ENCODE results near the gene FLYWCH2.

Gene FLYWCH2, protein sequence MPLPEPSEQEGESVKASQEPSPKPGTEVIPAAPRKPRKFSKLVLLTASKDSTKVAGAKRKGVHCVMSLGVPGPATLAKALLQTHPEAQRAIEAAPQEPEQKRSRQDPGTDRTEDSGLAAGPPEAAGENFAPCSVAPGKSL

DNA sequence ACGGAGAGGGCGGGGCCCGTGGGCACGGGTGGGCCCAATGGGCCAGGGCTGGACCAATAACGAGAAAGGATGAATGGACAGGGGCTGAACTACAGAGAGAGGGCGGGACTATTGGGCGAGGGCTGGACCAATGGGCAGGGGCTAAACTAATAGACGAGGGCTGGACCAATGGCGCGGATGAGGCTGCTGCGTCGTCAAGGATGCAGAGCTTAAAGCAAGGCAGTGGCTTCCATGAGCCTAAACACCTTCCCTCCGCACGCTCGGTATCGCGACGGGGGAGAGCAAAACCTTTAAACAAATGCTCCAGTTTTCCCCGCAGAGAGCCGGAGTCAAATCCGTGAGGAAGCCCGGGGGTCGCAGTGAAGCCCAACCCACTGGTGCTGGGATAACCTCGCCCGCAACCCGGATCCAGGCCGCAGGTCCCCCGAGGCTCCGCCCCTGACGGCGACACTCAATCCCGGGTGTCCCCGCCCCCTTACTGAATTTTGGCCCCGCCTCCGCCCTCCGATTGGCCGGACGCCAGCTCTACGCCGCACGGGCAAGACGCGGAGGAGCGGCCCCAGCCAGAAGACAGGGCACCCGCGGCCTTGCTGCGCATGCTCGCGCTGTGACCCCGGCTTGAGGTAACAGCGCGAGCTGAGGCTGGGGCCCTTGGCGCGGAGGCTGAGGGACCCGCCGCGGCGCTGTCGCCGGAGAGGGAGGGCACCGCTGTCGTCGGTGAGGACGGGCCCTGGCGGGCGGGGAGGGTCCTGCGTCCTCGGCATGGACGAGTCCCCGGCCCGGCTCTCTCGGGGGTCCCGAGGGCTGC is at the start of gene FLYWCH2:
FLYWCH2 (plus strand) TSS at position 566 of the 808 bp plus-strand sequence. CDS start 13,235 bp downstream, outside the sequence.
- DNase-seq (ENCODE audit: low spot score) = peak; percentile 98

GRCh38 chr16:2833776-2834175 is 49.2 kb upstream of the FLYWCH2 start:
- no peak for DNase-seq (ENCODE audit: low spot score)

DNA sequence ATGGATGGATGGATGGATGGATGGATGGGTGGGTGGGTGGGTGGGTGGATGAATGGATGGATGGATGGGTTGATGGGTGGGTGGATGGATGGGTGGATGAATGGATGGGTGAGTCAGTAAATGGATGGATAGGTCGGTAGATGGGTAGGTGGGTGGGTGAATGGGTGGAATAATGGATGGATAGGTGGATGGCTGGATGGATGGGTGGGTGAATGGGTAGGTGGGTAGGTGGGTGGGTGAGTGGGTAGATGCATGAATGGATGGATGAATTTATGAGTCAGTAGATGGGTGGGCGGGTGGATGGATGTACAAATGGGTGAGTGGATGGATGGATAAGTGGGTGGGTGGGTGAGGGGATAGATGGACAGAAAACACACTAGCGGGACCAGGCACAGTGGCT is 48.0 kb upstream of the FLYWCH2 start:
- no peak for DNase-seq (ENCODE audit: low spot score)

GRCh38 chr16:2835638-2836493 is 47.1 kb upstream of the FLYWCH2 start:
- peak; percentile 92 for DNase-seq (ENCODE audit: low spot score)

DNA sequence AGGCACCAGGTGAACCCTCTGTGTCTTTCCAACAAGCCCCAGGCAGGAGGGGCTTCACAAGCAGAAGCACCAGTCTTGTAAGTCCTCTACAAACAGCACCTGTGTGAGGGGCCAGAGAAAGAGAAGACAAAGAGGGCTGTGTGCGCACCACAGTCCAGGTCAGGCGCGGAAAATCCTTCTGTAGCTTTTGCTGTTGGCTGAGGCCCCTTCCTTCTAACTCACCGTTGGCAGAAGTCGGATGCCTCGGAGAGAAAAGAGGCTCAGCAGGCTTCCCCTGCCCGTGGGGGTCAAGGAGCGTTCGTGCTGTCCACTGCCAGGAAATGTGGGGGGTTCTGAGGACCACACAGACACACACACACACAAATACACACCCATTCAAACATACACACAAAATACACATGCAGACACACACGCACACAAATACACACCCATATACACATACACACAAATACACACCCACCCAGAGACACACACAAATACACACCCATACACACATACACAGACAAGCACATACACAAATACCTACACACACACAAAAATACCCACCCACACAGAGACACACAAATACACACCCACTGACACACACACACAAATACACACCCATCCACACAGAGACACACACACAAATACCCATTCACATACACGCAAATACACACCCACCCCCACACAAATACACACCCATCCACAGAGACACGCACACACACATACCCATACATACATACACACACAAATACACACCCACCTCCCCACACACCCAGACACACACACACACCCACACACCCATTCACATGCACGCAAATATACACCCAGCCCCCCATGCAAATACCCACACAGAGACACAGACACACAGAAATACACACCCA is 46.1 kb upstream of the FLYWCH2 start:
- DNase-seq (ENCODE audit: low spot score) = no peak

DNA sequence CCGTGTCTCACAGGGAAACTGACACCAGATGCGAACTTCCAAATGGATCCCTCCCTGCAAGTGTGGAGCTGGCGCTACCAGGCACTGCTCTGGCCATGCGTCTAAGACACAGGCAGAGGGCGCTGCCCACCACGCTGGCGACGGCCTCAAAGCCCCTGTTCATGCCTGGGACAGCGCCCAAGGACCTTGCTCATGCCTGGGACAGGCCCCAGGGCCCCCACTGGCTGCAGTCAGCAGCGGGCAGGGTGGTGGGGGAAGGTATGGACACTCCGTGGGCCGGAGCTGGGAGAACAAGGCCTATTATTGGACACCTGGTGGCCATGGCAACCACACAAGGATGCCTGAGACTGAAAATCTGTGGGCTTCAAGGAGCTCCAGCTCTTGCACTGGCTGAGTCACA is 44.1 kb upstream of the FLYWCH2 start:
- DNase-seq (ENCODE audit: low spot score) = peak; percentile 91

- no peak for DNase-seq (ENCODE audit: low spot score)
Observed at GRCh38 chr16:2839650-2840450, 43.2 kb upstream of the FLYWCH2 start.

DNA sequence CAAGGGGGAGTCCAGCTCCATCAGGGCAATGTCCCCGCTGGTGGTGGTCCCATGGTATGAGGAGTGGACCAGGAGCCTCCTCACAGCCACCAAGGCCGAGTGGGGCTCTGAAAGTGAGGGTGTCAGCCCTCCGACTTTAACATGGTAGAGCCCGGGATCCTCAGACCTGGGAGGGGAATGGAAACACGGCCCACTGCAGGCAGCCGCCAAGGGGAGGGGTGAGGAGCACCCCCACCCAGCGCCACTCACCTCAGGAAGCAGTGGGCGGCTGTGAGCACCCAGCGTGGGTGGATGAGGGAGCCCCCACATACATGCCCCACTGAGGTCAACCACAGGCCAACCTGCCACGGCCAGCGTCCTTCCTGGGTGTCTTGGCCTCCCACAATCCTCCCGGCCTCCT is 42.1 kb upstream of the FLYWCH2 start:
- DNase-seq (ENCODE audit: low spot score) = no peak

DNA sequence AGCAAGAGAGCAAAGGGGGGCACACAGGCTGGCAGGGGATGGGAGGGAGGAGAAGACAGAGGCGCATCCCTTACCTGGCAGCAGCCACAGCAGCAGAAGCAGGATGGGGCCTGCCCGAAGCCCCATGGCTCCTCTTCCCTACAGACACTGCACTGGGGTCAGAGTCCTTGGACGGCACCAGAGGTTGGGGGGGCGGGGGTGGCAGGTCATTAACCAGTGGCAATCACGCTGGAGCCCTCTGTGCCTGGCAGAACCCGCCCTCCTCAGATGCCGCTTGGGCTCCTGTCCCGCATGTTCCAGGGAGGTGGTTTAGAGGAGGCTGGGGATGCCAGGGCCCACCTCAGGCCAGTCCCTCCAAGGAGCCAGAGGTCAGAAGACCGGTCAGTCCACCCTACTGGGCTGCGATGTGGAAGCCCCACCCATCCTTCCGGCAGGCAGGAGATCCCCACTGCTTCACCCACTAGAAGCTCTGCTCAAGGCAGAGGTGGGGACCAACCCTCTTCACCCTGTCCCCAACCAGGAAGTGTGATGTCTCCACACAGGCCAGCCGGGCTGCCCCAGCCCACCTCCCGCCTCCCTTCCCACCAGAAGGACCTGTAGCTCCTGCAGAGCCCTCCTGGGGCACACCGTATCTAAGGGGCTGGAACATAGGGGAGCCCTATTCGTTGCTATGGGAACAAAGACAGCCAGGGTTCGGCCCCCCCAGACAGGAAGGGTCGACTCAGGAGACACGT is 41.2 kb upstream of the FLYWCH2 start:
- DNase-seq (ENCODE audit: low spot score) = no peak

DNA sequence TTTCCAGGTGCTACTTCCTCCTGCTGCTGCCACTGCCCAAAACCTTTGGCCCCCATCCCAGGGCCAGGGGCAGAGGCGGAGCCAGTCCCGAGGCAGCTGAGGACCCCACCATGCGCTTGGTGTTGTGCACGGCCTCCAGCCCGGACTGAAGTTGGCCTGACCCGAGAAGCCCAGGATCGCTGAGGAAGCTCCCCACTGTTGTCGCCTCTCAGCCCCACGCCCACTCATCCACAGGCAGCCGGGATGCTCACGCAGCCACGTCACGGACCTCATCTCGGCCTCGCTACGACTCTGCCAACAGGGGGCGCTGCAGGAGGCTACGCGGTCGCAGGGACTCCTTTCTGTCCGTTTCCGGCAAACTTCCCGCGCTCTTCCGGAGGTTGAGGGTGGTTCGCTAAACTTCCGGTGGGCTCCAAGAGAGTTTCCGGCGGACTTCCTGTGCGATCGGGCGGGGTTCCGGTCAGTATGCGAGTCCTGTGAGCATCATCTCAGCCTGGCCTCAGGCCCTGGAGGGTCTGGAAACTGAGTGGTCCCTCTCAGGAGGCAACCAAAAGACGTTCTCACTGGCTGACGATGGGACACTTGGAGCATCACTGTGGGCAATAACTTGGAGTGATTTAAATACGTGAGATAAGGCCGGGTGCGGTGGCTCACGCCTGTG is 40.5 kb upstream of the FLYWCH2 start:
- peak; percentile 55 for DNase-seq (ENCODE audit: low spot score)

DNA sequence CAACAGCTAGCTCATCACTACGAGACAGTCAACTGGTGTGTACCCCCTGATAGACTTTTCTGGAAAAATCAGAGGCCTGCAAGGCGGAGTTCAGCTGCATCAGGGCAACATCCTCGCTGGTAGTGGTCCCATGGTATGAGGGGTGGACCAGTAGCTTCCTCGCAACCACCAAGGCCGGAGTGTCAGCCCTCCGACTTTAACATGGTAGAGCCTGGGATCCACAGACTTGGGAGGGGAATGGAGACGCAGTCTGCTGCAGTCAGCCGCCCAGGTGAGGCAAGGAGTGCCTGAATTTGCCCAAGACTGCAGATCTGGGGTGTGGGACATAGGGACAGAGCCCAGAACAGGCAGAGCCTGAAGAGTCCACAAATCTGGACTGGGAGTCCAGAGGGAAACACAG is 39.5 kb upstream of the FLYWCH2 start:
- DNase-seq (ENCODE audit: low spot score) = no peak

- no peak for DNase-seq (ENCODE audit: low spot score)
Observed at GRCh38 chr16:2845116-2845515, 37.9 kb upstream of the FLYWCH2 start.

GRCh38 chr16:2846511-2847310 is 36.3 kb upstream of the FLYWCH2 start:
- peak; percentile 43 for DNase-seq (ENCODE audit: low spot score)

DNA sequence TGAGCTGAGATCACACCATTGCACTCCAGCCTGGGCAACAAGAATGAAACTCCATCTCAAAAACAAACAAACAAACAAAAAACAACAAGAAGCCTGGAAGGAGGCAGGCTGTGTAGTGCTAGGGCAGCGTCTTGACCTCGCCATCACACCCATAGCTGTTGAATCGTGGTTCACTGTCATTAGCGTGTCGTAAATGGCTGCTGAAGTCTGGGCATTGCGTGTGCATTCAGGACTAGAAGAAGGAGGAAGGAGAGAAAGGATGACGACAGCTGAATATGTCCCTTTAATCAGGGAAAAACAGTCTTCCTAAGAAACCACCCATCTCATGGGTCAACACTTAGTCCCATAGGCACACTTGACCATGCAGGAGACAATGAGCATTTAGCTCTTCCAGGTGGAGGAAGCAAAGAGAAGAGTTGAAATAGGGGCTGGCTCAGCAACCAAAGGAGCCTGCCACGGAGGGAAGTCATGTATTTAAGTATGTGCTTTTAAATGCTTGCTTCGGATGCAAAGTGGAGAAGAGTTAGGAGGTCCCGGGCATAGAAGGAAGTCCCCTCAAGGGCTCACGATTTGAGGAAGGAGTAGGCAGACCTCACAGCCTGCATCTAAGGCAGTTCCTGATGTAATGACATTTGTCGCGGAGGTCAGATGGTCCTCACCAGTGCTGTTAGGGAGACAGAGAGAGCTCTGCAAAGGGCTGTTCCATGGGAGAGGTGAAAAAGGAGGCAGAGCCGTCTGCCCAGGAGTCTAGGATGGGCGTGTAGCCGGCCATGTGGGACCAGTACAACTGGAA is 33.9 kb upstream of the FLYWCH2 start:
- DNase-seq (ENCODE audit: low spot score) = no peak

DNA sequence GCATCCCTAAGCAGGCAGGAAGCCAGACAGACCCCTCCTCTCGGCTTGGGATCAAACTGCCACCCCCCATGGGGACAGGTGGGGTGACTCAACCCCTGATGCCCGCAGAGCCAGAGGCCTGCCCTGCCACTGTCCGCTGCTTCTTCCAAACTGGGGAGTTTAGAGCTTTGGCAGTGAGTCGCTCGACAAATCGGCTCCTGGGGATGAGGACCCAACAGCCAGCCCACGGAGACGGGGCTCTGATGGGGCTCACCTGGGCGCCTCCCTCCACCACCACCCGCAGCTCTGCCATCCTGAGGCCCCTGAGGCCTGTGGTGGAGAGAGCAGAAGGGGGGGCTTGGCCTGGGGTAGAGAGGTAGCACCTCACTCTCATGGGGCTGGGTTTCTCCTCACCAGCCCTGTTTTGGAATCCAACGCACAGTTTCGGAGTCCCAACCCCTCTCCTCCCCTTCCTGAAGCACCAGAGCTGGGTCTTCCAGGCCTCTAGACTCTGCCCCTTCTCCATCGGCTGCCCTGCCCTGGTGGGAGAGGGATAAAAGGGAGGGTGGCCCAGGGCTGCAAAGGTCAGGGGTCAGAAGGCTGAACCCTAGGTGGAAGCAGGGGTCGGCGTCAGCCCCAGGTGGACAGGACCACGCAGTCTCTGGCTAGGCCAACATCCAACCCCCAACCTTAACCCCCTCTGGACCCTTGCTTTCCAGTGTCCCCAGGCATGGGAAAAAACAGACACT is 30.8 kb upstream of the FLYWCH2 start:
- DNase-seq (ENCODE audit: low spot score) = no peak

- DNase-seq (ENCODE audit: low spot score) = no peak
Observed at GRCh38 chr16:2852731-2853507, 30.1 kb upstream of the FLYWCH2 start.
